ENCODE data around the gene BTBD8.

DNA sequence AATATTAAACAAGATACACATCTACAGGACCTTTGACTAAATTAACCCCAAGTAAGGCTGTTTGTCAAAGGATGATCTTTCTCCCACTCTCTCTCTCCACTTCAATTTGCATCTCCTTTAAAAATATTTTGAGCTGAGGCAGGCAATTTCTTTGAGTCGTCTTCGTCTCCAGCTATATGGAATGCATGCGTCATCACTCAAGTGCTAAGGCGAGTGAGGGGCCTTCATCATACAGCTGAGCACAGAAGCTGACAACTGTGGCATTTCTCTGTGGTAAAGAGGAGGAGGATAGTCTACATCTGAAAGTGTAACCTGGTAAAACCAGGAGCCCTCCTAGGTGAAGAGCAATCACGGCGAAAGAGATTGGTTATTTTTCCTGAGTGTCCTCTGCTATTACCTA is 42.7 kb upstream of the BTBD8 start:
- TF ChIP-seq, protein P1, sequence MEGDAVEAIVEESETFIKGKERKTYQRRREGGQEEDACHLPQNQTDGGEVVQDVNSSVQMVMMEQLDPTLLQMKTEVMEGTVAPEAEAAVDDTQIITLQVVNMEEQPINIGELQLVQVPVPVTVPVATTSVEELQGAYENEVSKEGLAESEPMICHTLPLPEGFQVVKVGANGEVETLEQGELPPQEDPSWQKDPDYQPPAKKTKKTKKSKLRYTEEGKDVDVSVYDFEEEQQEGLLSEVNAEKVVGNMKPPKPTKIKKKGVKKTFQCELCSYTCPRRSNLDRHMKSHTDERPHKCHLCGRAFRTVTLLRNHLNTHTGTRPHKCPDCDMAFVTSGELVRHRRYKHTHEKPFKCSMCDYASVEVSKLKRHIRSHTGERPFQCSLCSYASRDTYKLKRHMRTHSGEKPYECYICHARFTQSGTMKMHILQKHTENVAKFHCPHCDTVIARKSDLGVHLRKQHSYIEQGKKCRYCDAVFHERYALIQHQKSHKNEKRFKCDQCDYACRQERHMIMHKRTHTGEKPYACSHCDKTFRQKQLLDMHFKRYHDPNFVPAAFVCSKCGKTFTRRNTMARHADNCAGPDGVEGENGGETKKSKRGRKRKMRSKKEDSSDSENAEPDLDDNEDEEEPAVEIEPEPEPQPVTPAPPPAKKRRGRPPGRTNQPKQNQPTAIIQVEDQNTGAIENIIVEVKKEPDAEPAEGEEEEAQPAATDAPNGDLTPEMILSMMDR (IDR thresholded peaks at IDR 0.05; ENCODE audit: low read depth, low read length, poor library complexity, severe bottlenecking): no peak
- no peak for TF ChIP-seq EZH2phosphoT487 (IDR thresholded peaks at IDR 0.05; ENCODE audit: borderline replicate concordance, low read length)

All from DOHH2 (cell line).